BLaER1 treated with 17β-estradiol and CSF1 and Interleukin-3, amounts not matched to agents 10 nM and 100 nM (cell line): ENCODE data around the gene TMPRSS3.
A peak's percentile ranks its signal among the peaks of the same experiment; 100 is the strongest.

ENCODE experiments used
- H3K27ac ChIP-seq, 11 experiments: shearing (Covaris generic); formaldehyde crosslinking; 2 replicates each; pipeline ENCODE4 v1.8.1; 2022
- H3K27me3 ChIP-seq, 11 experiments: shearing (Covaris generic); formaldehyde crosslinking; 2 replicates each; pipeline ENCODE4 v1.8.1; 2022
- H3K36me3 ChIP-seq, 11 experiments: shearing (Covaris generic); formaldehyde crosslinking; 2 replicates each; pipeline ENCODE4 v1.8.1; 2022
- H3K4me1 ChIP-seq, 10 experiments: shearing (Covaris generic); formaldehyde crosslinking; 2 replicates each; pipeline ENCODE4 v1.8.1; 2022
- H3K4me2 ChIP-seq, 11 experiments: shearing (Covaris generic); formaldehyde crosslinking; 2 replicates each; pipeline ENCODE4 v1.8.1; 2022
- H3K4me3 ChIP-seq, 10 experiments: shearing (Covaris generic); formaldehyde crosslinking; 2 replicates each; pipeline ENCODE4 v1.8.1; 2022
- H3K9ac ChIP-seq, 11 experiments: shearing (Covaris generic); formaldehyde crosslinking; 2 replicates each; pipeline ENCODE4 v1.8.1; 2022
- H3K9me3 ChIP-seq, 11 experiments: shearing (Covaris generic); formaldehyde crosslinking; replicated peaks in 1 of 11; 2 replicates each; pipeline ENCODE4 v1.8.1; 2022
- H4K20me1 ChIP-seq, 11 experiments: shearing (Covaris generic); formaldehyde crosslinking; 2 replicates each; pipeline ENCODE4 v1.8.1; 2022
- Cebpa-rat ChIP-seq, 11 experiments: shearing (Covaris generic); IDR thresholded peaks; 2 replicates each; pipeline ENCODE4 v1.8.1; 2022

Gene TMPRSS3

GRCh38 chr21:42341776-42342542, 53.9 kb downstream of the TMPRSS3 start:
- no peak for TF ChIP-seq Cebpa-rat (IDR thresholded peaks at IDR 0.05)
- Histone ChIP-seq H3K36me3 (no peaks in the 10 kb centered on the region), H3K4me2 (no peak overlapping the region)

DNA sequence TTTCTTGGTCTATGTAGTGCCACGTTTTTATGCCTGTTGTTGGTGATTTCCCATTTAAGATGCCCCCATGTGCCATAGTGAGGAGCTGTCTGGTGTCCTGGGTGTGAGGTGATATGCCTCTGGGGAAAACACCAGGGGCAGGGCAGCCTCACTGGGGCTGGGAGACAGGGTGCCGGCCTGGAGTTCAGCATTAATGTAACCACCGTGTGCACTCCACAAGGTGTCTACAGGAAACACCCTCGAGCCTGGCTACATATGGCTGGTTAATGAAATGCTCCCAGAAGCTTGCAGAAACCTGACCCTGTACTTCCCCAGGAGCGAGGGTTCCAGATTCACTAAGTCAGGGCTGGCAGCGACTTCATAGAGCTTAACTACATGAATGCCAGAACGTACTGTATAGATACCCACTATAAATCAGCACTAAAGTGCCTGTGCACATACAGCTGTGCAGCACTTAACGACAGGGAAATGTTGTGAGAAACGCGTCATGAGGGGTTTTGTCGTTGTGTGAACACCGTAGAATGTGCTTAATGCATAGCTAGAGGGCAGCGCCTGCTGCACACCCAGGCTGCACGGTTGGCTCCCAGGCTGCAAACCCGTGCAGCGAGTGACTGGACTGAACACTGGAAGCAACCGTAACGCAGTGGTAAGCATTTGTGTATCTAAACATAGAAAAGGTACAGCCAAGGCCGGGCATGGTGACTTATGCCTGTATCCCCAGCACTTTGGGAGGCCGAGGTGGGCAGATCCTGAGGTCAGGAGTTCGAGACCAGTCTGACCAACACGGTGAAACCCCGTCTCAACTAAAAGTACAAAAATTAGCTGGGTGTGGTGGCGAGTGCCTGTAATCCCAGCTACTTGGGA, 55.4 kb downstream of the TMPRSS3 start:
- Histone ChIP-seq H3K9ac (no peak overlapping the region), H3K4me1 (peaks cover 0 to 9% (median 0%) of the 10 kb centered on the region in 10 experiments; a peak in 2 of 20 replicates), H3K4me3 (no peak overlapping the region), H3K36me3 (no peaks in the 10 kb centered on the region), H3K27me3 (no peaks in the 10 kb centered on the region), H4K20me1 (no peaks in the 10 kb centered on the region), H3K4me2 (no peak overlapping the region), H3K9me3 (no peaks in the 10 kb centered on the region), H3K27ac (no peak overlapping the region)
- no peak for TF ChIP-seq Cebpa-rat (IDR thresholded peaks at IDR 0.05)

More at GRCh38 chr21:42341776-42342542, 53.9 kb downstream of the TMPRSS3 start:
- Histone ChIP-seq H3K9me3 (no peaks in the 10 kb centered on the region), H3K4me1 (peaks cover 0 to 9% (median 0%) of the 10 kb centered on the region in 10 experiments; a peak in 2 of 20 replicates), H3K9ac (no peak overlapping the region), H3K27ac (no peak overlapping the region), H3K4me3 (no peak overlapping the region), H4K20me1 (no peaks in the 10 kb centered on the region), H3K27me3 (no peaks in the 10 kb centered on the region)

DNA sequence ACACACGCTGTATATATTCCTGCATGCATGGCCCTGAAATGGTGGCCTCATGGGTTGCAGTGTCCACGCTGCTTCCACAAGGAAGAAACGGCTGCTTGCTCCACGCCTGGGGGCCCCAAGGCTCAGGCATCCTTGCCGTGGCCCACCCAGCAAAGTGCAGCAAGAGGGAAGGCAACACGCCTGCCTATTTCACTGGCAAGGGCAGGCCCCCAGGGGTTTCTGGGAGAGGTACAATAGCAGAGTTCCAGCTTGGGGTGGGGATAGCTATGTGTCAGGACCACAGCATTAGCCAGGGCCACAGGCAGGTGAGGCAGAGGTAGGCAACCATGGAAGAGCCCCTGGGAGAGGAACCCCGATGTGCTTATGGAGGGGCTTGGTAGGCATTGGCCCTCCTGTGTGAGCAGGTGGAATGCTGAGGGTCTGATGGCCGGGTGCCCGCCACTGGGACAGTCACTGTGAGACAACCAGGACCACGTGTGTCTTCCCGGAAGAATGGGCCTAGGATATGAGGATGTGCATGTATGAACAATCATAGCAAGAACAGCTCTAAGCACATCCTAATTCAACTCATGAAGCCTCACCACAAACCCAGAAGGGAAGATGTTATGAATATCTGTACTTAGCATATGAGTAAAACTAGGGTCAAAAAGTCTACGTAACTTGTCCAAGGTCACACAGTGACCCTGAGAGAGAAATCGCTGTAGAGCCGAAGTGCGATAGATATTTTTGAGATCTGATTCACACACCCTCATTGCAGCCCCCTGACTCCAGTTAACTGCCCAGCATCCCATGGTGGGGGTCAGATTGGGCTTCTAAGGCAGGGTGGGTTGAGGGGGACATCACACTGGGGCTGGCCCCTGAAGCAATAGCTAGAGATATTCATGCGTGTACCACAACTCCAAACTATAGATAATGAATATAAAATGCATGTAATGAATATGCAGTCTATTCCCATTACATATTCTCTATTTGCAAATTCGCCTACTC, 56.8 kb downstream of the TMPRSS3 start:
- Histone ChIP-seq H3K36me3 (no peaks in the 10 kb centered on the region), H3K27ac (no peak overlapping the region), H3K27me3 (no peaks in the 10 kb centered on the region), H3K9me3 (no peaks in the 10 kb centered on the region), H3K9ac (no peak overlapping the region), H4K20me1 (no peaks in the 10 kb centered on the region), H3K4me3 (no peak overlapping the region), H3K4me2 (no peak overlapping the region), H3K4me1 (peaks cover 0 to 9% (median 0%) of the 10 kb centered on the region in 10 experiments; a peak in 2 of 20 replicates)
- no peak for TF ChIP-seq Cebpa-rat (IDR thresholded peaks at IDR 0.05)

- Histone ChIP-seq H3K4me1 (peaks cover 0 to 8% (median 0%) of the 10 kb centered on the region in 10 experiments; a peak in 2 of 20 replicates), H3K4me2 (peak overlapping the region in 1 of 11 experiments; percentile 5; a peak in 2 of 22 replicates), H3K9ac (no peak overlapping the region)
These were observed 57.8 kb downstream of the TMPRSS3 start for GRCh38 chr21:42337830-42338728.

DNA sequence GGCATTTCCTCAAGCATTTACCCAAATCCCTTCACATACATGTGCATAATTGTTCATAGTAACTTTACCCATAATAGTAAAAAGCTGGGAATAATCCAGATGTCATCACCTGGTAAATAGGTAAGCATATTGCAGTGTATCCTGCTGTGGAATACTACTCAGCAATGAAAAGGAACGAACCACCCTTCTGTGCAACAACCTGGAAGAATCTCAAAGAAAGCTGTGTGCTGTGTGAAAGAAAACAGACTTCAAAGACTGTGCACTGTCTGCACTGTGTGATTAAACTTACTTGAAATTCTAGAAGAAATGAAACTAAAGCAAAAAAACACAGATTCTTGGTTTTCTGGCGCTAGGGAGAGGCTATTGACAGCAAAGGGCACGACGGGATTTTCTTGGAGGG, 58.6 kb downstream of the TMPRSS3 start:
- Histone ChIP-seq H3K27me3 (no peaks in the 10 kb centered on the region), H3K4me2 (no peak overlapping the region)

More at GRCh38 chr21:42337830-42338728, 57.8 kb downstream of the TMPRSS3 start:
- Histone ChIP-seq H3K27me3 (no peaks in the 10 kb centered on the region), H4K20me1 (no peaks in the 10 kb centered on the region), H3K9me3 (0 out of 22 replicates have a peak, but pooled peaks cover 0 to 2% (median 0%) of the 10 kb centered on the region in 11 experiments), H3K4me3 (no peak overlapping the region), H3K27ac (no peak overlapping the region), H3K36me3 (no peaks in the 10 kb centered on the region)
- TF ChIP-seq Cebpa-rat (IDR thresholded peaks at IDR 0.05), result no peak

DNA sequence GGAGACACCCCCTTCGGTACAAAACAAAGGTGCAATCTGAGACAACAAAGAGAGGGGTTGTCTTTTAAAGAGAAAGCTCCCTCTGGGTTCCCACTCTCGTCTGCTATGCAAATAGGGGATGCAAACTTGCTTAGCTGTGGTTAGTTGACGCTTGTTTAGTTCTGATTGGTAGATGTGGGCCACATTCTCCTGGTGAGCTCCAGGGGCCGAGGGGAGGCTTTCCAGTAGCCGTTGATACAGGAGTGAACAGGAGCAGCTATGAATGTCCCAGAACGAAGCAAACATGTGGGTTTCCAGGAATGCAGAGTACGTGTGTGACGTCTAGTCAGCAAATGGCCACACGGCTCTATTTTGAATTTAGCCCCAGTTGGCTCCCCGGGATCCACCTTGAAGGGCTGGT, 59.8 kb downstream of the TMPRSS3 start:
- Histone ChIP-seq H3K4me3 (no peak overlapping the region), H3K27ac (no peak overlapping the region), H3K27me3 (no peaks in the 10 kb centered on the region), H3K9me3 (peaks cover 5 to 20% (median 14%) of the 10 kb centered on the region in 11 experiments; a peak in 17 of 22 replicates), H3K4me1 (peaks cover 0 to 8% (median 0%) of the 10 kb centered on the region in 10 experiments; a peak in 2 of 20 replicates), H3K36me3 (no peaks in the 10 kb centered on the region), H3K4me2 (no peak overlapping the region), H3K9ac (no peak overlapping the region), H4K20me1 (no peaks in the 10 kb centered on the region)
- TF ChIP-seq Cebpa-rat (IDR thresholded peaks at IDR 0.05), result no peak

More for the DNA sequence above, 58.6 kb downstream of the TMPRSS3 start:
- no peak overlapping the region for H3K27ac ChIP-seq
- H3K4me3 ChIP-seq, result no peak overlapping the region
- peaks cover 0 to 8% (median 0%) of the 10 kb centered on the region in 10 experiments; a peak in 2 of 20 replicates for H3K4me1 ChIP-seq
- H4K20me1 ChIP-seq, result no peaks in the 10 kb centered on the region
- H3K9me3 ChIP-seq, result peaks cover 0 to 10% (median 4%) of the 10 kb centered on the region in 11 experiments; a peak in 13 of 22 replicates
- no peak for TF ChIP-seq Cebpa-rat (IDR thresholded peaks at IDR 0.05)
- H3K36me3 ChIP-seq, result no peaks in the 10 kb centered on the region
- H3K9ac ChIP-seq, result no peak overlapping the region

DNA sequence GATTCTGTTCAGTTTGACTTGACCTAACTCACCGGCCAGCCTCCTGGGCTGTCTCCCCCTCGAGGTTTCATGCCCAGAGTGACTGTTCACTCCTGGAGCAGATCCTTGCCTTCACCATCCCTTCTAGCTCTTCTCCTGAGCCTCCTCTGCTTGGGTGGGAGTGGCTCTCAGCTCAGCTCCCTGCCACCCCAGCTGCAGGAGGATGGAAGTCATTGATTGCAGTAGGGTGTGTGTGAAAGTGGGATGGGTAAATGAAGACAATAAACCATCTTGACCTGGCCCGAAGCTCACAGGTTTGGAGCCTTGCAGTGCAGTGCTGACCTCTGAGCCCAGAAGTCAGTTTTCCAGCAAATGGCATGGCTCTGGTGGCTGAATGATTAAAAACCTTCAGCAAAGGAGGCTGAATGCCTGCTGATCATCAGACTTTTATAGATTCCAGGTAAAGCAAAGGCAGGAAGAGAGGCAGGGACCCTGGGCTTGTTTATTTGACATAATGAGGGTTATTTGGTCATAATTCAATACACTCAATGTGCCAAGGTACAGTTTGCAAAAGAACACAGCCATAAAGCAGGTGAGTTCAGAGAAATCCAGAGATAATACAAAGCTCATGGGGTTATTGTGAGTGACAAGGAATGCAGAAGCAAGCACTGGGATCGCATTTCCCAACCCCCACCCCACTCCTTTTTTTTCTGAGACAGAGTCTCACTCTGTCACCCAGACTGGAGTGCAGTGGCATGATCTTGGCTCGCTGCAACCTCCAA, 63.1 kb downstream of the TMPRSS3 start:
- Histone ChIP-seq H3K27ac (no peak overlapping the region), H3K36me3 (no peaks in the 10 kb centered on the region), H3K9me3 (peaks cover 5 to 20% (median 14%) of the 10 kb centered on the region in 11 experiments; a peak in 17 of 22 replicates), H4K20me1 (no peaks in the 10 kb centered on the region), H3K9ac (no peak overlapping the region), H3K4me1 (peaks cover 0 to under 1% (median 0%) of the 10 kb centered on the region in 10 experiments; a peak in 2 of 20 replicates), H3K27me3 (no peaks in the 10 kb centered on the region), H3K4me3 (no peak overlapping the region), H3K4me2 (no peak overlapping the region)
- no peak for TF ChIP-seq Cebpa-rat (IDR thresholded peaks at IDR 0.05)
